Nephron (organoid): ENCODE results near the gene ITGA11.

Source experiments
- H3K27ac Mint-ChIP-seq, 3 experiments: 2 replicates each; pipeline ENCODE4 v1.8.0; 2020; ENCODE audit warnings: mixed read lengths in 3 of 3, mild to moderate bottlenecking in 2 of 3, moderate library complexity in 1 of 3
- H3K27me3 Mint-ChIP-seq: 2 replicates; pipeline ENCODE4 v1.8.0; 2021; ENCODE audit warnings: low read depth, mild to moderate bottlenecking, moderate library complexity, mixed read lengths
- H3K36me3 Mint-ChIP-seq: 2 replicates; pipeline ENCODE4 v1.8.0; 2020; ENCODE audit warnings: low read depth, mixed read lengths
- H3K4me1 Mint-ChIP-seq: 2 replicates; pipeline ENCODE4 v1.8.0; 2020; ENCODE audit warnings: mixed read lengths
- H3K4me3 Mint-ChIP-seq, 3 experiments: 2 replicates each; pipeline ENCODE4 v1.8.0; 2020; ENCODE audit warnings: mild to moderate bottlenecking in 3 of 3, mixed read lengths in 3 of 3, moderate library complexity in 2 of 3
- H3K9me3 Mint-ChIP-seq: 2 replicates; pipeline ENCODE4 v1.8.0; 2020; ENCODE audit warnings: mixed read lengths
- CTCF ChIP-seq, 3 experiments: fragments of 200-600 bp; sonication (generic); IDR thresholded peaks; one replicate each; pipeline ENCODE4 v1.5.0; 2021; ENCODE audit warnings: antibody characterized with exemption in 3 of 3; ENCODE audit not compliant: unreplicated experiment in 3 of 3

The ITGA11 gene

DNA sequence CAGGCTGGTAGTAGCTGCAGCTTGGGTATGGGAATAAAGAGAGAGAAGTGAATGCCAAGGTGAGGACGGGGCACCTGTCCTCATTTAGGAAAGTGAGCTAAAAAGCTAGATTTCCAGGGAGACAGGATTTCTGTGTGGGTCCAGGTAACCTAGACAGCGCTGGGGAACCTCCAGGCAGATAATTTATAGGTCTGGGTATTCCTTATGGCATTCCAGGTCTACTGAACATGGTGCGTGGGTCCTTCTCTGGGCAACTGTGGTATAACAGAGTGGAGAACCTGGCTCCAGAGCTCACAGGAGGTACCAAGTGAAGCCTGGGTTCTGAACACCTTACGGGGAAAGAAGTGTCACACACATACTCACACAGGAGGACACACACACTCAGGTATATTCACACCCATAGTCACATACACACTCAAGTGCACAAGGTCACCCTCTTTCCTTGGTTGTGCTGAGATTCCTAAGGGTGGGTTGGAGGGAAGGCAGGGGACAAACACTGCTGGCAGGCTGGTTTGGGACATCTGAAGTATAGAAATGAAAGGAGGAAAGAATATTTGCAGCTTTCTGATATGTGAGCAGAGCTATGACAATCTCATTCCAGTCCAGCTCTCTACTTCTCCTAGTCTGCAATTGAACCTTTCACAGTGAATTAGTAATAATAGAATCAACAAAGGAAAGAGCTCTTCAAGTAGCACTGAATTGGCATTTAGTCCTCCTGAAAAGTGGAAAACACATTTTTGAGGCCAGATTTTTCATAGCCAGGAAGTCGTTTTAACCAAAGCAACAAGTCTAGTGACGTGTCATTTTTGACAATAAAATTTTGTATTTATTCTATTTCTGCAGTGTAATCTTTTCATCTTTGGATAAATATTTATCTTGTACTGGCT lies 37.4 kb upstream of the ITGA11 start:
- Mint-ChIP-seq H3K4me1 (peaks cover 10% of the 10 kb centered on the region), H3K27me3 (peaks cover 10% of the 10 kb centered on the region), H3K4me3 (no peak overlapping the region), H3K27ac (no peak overlapping the region), H3K36me3 (no peaks in the 10 kb centered on the region), H3K9me3 (no peaks in the 10 kb centered on the region)
- no peak for TF ChIP-seq CTCF (IDR thresholded peaks at IDR 0.05; ENCODE audit: unreplicated experiment in 3 of 3)

DNA sequence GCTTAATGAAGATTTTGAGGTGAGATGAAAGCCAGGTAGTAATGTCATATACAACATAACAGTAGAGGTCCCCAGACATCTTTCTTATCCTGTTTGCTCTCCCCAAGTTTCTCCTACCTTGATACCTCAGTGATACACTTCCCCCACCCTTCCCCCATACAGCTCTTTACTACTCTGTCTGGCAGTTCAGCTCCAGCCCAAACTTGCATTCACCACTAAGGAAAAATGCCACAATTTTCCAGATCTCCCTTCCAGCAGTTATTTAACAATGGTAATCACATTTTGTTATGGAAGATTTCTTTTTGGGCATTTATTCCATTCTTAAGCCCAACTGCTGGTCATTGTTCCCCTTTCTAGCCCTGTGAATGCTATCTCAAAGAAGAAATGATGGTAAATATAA lies 34.9 kb upstream of the ITGA11 start:
- H3K36me3 Mint-ChIP-seq, result no peaks in the 10 kb centered on the region
- TF ChIP-seq CTCF (IDR thresholded peaks at IDR 0.05; ENCODE audit: unreplicated experiment in 3 of 3), result no peak
- H3K9me3 Mint-ChIP-seq, result no peaks in the 10 kb centered on the region
- no peak overlapping the region for H3K27ac Mint-ChIP-seq
- peaks cover 10% of the 10 kb centered on the region for H3K4me1 Mint-ChIP-seq
- H3K27me3 Mint-ChIP-seq, result peaks cover 10% of the 10 kb centered on the region
- H3K4me3 Mint-ChIP-seq, result no peak overlapping the region

DNA sequence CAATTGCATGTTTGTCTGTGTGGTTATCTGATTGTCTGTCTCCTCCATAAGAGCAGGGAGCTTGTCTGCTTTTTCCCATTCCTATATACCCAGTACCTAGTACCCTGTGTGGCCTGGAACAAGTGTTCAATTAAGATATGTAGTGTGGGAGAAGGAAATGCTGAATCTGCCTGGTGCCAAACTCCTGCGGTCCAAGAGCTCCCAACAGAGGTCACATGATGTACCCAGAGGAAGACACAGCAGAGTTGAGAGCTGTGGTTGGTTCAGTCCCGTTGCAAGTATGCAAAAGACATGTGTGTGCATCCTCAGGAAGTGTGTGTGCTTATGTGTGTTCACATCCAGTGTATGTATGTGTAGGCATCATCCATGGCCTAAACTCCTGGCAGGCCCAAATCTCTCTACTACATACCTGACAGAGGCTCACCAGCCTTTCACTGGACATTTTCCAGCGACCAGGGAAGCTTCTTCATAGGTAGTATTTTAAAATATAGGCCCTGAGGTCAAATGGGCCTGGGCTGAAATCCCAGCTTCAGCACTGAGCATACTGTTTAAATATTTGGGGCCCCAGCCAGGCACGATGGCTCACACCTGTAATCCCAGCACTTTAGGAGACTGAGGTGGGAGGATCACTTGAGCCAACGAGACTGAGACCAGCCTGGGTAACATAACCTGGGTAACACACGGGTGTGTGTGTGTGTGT lies 34.0 kb upstream of the ITGA11 start:
- peak overlapping the region in 1 of 3 experiments; percentile 9 for H3K27ac Mint-ChIP-seq
- peaks cover 10% of the 10 kb centered on the region for H3K4me1 Mint-ChIP-seq
- no peak overlapping the region for H3K4me3 Mint-ChIP-seq
- no peak for TF ChIP-seq CTCF (IDR thresholded peaks at IDR 0.05; ENCODE audit: unreplicated experiment in 3 of 3)
- peaks cover 10% of the 10 kb centered on the region for H3K27me3 Mint-ChIP-seq
- H3K36me3 Mint-ChIP-seq, result no peaks in the 10 kb centered on the region
- no peaks in the 10 kb centered on the region for H3K9me3 Mint-ChIP-seq

GRCh38 chr15:68464448-68465090 lies 32.6 kb upstream of the ITGA11 start:
- Mint-ChIP-seq H3K4me1 (peaks cover 10% of the 10 kb centered on the region), H3K9me3 (no peaks in the 10 kb centered on the region), H3K27me3 (peaks cover 5% of the 10 kb centered on the region), H3K36me3 (no peaks in the 10 kb centered on the region), H3K4me3 (no peak overlapping the region), H3K27ac (peak overlapping the region in 1 of 3 experiments; percentile 54)
- no peak for TF ChIP-seq CTCF (IDR thresholded peaks at IDR 0.05; ENCODE audit: unreplicated experiment in 3 of 3)

GRCh38 chr15:68463996-68464395 lies 32.0 kb upstream of the ITGA11 start:
- Mint-ChIP-seq H3K9me3 (no peaks in the 10 kb centered on the region), H3K27me3 (peaks cover 5% of the 10 kb centered on the region), H3K4me1 (peaks cover 10% of the 10 kb centered on the region), H3K4me3 (no peak overlapping the region), H3K27ac (no peak overlapping the region), H3K36me3 (no peaks in the 10 kb centered on the region)
- no peak for TF ChIP-seq CTCF (IDR thresholded peaks at IDR 0.05; ENCODE audit: unreplicated experiment in 3 of 3)
